Trophoblast cell (in vitro differentiated cells and primary cell): ENCODE results near the gene SPACA1.

Experiments
- DNase-seq, 2 donors: peaks; one replicate each; pipeline ENCODE4 v3.0.0-alpha.2; 2016
- H2AFZ ChIP-seq: 2 replicates; pipeline ENCODE4 v1.6.1; 2013; ENCODE audit warnings: low read length, moderate library complexity, mild to moderate bottlenecking; ENCODE audit not compliant: insufficient read depth, poor library complexity
- H2AK5ac ChIP-seq: 2 replicates; pipeline ENCODE4 v1.6.1; 2013; ENCODE audit warnings: mild to moderate bottlenecking, low read length
- H2BK120ac ChIP-seq: 2 replicates; pipeline ENCODE4 v1.6.1; 2013; ENCODE audit warnings: low read length, mild to moderate bottlenecking, moderate library complexity; ENCODE audit not compliant: insufficient read depth, poor library complexity
- H2BK12ac ChIP-seq: 2 replicates; pipeline ENCODE4 v1.6.1; 2013; ENCODE audit warnings: mild to moderate bottlenecking, low read length, moderate library complexity
- H2BK5ac ChIP-seq: 2 replicates; pipeline ENCODE4 v1.6.1; 2013; ENCODE audit warnings: low read length, low read depth, moderate library complexity, mild to moderate bottlenecking; ENCODE audit not compliant: poor library complexity
- H3K14ac ChIP-seq: 2 replicates; pipeline ENCODE4 v1.6.1; 2013; ENCODE audit warnings: mild to moderate bottlenecking, low read length
- H3K18ac ChIP-seq: 2 replicates; pipeline ENCODE4 v1.6.1; 2013; ENCODE audit warnings: mild to moderate bottlenecking, low read length
- H3K23ac ChIP-seq: 2 replicates; pipeline ENCODE4 v1.6.1; 2013; ENCODE audit warnings: low read length
- H3K27ac ChIP-seq: 2 replicates; pipeline ENCODE4 v1.5.1; 2013; ENCODE audit warnings: low read depth, mild to moderate bottlenecking, inconsistent platforms, low read length, moderate library complexity
- H3K27me3 ChIP-seq: 2 replicates; pipeline ENCODE4 v1.6.1; 2013; ENCODE audit warnings: inconsistent platforms, mild to moderate bottlenecking, low read length, moderate library complexity; ENCODE audit not compliant: insufficient read depth
- H3K36me3 ChIP-seq, 2 experiments: 1 replicate in 1 of 2; 2 replicates in 1 of 2; pipeline ENCODE4 v1.6.1; 2013; ENCODE audit warnings: low read length in 2 of 2, mild to moderate bottlenecking in 2 of 2, moderate library complexity in 1 of 2; ENCODE audit not compliant: insufficient read depth in 2 of 2, control insufficient read depth in 1 of 2
- H3K4ac ChIP-seq: 2 replicates; pipeline ENCODE4 v1.6.1; 2013; ENCODE audit warnings: low read depth, mild to moderate bottlenecking, low read length, moderate library complexity
- H3K4me1 ChIP-seq, 2 experiments: 1 replicate in 1 of 2; 2 replicates in 1 of 2; pipeline ENCODE4 v1.6.1; 2013; ENCODE audit warnings: low read length in 2 of 2, mild to moderate bottlenecking in 2 of 2, moderate library complexity in 1 of 2; ENCODE audit not compliant: insufficient read depth in 2 of 2, control insufficient read depth in 1 of 2
- H3K4me2 ChIP-seq: 2 replicates; pipeline ENCODE4 v1.6.1; 2013; ENCODE audit warnings: inconsistent platforms, mild to moderate bottlenecking, low read length, moderate library complexity
- H3K4me3 ChIP-seq: 2 replicates; pipeline ENCODE4 v1.5.1; 2013; ENCODE audit warnings: mild to moderate bottlenecking, low read depth, low read length, inconsistent platforms
- H3K79me1 ChIP-seq: one replicate; pipeline ENCODE4 v1.6.1; 2013; ENCODE audit warnings: low read length
- H3K79me2 ChIP-seq: 2 replicates; pipeline ENCODE4 v1.6.1; 2013; ENCODE audit warnings: low read length, mild to moderate bottlenecking; ENCODE audit not compliant: control insufficient read depth, insufficient read depth, poor library complexity
- H3K9ac ChIP-seq: 2 replicates; pipeline ENCODE4 v1.6.1; 2013; ENCODE audit warnings: mild to moderate bottlenecking, low read length
- H3K9me3 ChIP-seq: 2 replicates; pipeline ENCODE4 v1.6.1; 2013; ENCODE audit warnings: low read depth, mild to moderate bottlenecking, control low read depth, inconsistent platforms, low read length; ENCODE audit not compliant: insufficient read depth
- H4K12ac ChIP-seq: 2 replicates; pipeline ENCODE4 v1.6.1; 2013; ENCODE audit warnings: low read depth, mild to moderate bottlenecking, low read length, moderate library complexity
- H4K8ac ChIP-seq: 2 replicates; pipeline ENCODE4 v1.6.1; 2013; ENCODE audit warnings: low read depth, mild to moderate bottlenecking, low read length, moderate library complexity
- H4K91ac ChIP-seq: one replicate; pipeline ENCODE4 v1.6.1; 2013; ENCODE audit warnings: low read depth, mild to moderate bottlenecking, low read length, moderate library complexity
- WGBS: extraction: QIAGEN DNeasy Blood & Tissue Kit; methylation state at CpG from one replicate; pipeline ENCODE4 v1.1.7; 2013; ENCODE audit warnings: missing lambda C conversion rate; ENCODE audit not compliant: insufficient read length, insufficient coverage; ENCODE audit errors: extremely low coverage; 5-methylcytosine and 5-hydroxymethylcytosine counted together

The SPACA1 gene

DNA sequence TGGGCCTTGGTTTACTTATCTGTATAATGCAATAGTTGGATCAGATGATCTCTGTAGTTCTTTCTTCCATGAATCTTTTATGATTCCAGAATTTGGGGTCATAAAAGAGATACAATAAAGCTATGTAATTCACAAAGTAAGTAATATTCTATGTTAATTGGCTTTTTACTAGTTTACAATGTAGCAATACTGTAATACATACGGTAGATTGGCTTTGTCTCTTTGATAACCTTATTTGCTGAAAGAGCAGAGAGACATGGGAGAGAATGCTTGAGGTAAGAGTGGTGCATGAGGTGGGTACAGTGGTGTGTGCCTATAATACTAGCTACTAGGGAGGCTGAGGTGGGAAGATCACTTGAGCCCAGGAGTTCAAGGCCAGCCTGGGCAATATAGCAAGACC is 14.7 kb downstream of the SPACA1 start:
- no peak overlapping the region for H3K27ac ChIP-seq
- H3K4ac ChIP-seq, result no peak overlapping the region
- no peak overlapping the region for H4K91ac ChIP-seq
- H2BK120ac ChIP-seq, result no peak overlapping the region
- no CpG with 5 or more reads among the region's 1 CpG for WGBS
- no peak overlapping the region for H3K14ac ChIP-seq
- H3K4me2 ChIP-seq, result no peak overlapping the region
- no peaks in the 10 kb centered on the region for H3K4me1 ChIP-seq
- H3K9me3 ChIP-seq, result no peaks in the 10 kb centered on the region
- H4K12ac ChIP-seq, result no peak overlapping the region
- no peak for DNase-seq
- no peak overlapping the region for H2AFZ ChIP-seq
- no peak overlapping the region for H3K23ac ChIP-seq
- H2AK5ac ChIP-seq, result no peak overlapping the region
- no peaks in the 10 kb centered on the region for H3K79me2 ChIP-seq
- H3K18ac ChIP-seq, result no peak overlapping the region
- no peaks in the 10 kb centered on the region for H3K79me1 ChIP-seq
- H2BK5ac ChIP-seq, result no peak overlapping the region
- no peaks in the 10 kb centered on the region for H3K27me3 ChIP-seq
- no peak overlapping the region for H4K8ac ChIP-seq
- H3K4me3 ChIP-seq, result no peak overlapping the region
- H2BK12ac ChIP-seq, result no peak overlapping the region
- H3K36me3 ChIP-seq, result no peaks in the 10 kb centered on the region
- H3K9ac ChIP-seq, result no peak overlapping the region

DNA sequence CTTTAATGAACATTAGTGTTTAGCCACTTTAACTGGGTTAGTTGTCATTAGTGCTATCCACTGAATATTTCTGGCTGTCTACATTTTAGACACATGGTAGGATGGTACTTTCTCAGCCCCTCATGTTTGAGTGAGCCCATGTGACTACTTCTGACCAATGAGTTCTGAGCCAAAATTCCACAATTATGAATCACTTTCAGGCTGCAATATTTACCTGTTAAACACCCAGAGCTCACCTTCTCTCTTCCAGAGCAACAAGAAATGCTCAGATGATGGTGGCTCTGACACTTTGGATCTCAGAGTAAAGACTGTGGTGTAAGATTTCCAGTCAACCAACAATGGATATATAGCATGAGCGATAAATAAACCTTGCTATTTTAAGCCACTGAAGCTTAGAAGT is 24.8 kb downstream of the SPACA1 start:
- H2BK12ac ChIP-seq, result no peak overlapping the region
- no CpG with 5 or more reads among the region's 1 CpG for WGBS
- H2AK5ac ChIP-seq, result no peak overlapping the region
- H3K4me1 ChIP-seq, result no peaks in the 10 kb centered on the region
- no peaks in the 10 kb centered on the region for H3K79me1 ChIP-seq
- H2AFZ ChIP-seq, result no peak overlapping the region
- no peak overlapping the region for H3K9ac ChIP-seq
- no peak overlapping the region for H3K23ac ChIP-seq
- H3K4me2 ChIP-seq, result no peak overlapping the region
- no peak overlapping the region for H3K4me3 ChIP-seq
- no peak overlapping the region for H4K8ac ChIP-seq
- no peak overlapping the region for H3K14ac ChIP-seq
- peaks cover 6% of the 10 kb centered on the region for H3K9me3 ChIP-seq
- no peak overlapping the region for H2BK120ac ChIP-seq
- no peaks in the 10 kb centered on the region for H3K27me3 ChIP-seq
- DNase-seq, result no peak
- H3K18ac ChIP-seq, result no peak overlapping the region
- H3K27ac ChIP-seq, result no peak overlapping the region
- H2BK5ac ChIP-seq, result no peak overlapping the region
- H3K79me2 ChIP-seq, result no peaks in the 10 kb centered on the region
- no peaks in the 10 kb centered on the region for H3K36me3 ChIP-seq
- H4K91ac ChIP-seq, result no peak overlapping the region
- H3K4ac ChIP-seq, result no peak overlapping the region
- H4K12ac ChIP-seq, result no peak overlapping the region

DNA sequence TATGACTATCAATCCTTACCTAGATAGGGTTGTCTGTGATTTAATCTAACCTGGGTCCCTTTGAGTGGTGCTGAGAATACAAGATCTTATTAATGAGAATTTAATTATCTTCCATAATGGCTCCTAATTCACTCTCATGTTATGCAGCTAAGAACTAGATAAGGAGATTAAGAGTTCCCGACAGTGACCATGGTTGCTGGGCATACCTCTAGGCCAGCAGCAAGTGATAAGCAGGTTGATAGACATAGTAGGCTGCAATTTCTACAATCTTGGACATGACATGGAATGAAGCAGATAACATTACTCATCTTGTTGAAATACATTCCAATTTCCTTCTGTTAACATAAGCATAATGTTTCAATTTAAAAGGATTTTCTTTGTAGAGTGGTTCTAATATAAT is 27.1 kb downstream of the SPACA1 start:
- Histone ChIP-seq H2BK12ac (no peak overlapping the region), H3K27ac (no peak overlapping the region), H4K12ac (no peak overlapping the region), H4K8ac (no peak overlapping the region), H2AK5ac (no peak overlapping the region), H3K79me2 (no peaks in the 10 kb centered on the region), H3K36me3 (no peaks in the 10 kb centered on the region), H3K4me3 (no peak overlapping the region), H3K9me3 (no peaks in the 10 kb centered on the region), H2AFZ (no peak overlapping the region), H3K23ac (no peak overlapping the region), H3K4me2 (no peak overlapping the region), H2BK120ac (no peak overlapping the region), H3K79me1 (no peaks in the 10 kb centered on the region), H3K27me3 (no peaks in the 10 kb centered on the region), H3K4me1 (no peaks in the 10 kb centered on the region), H2BK5ac (no peak overlapping the region), H3K4ac (no peak overlapping the region), H4K91ac (no peak overlapping the region), H3K9ac (no peak overlapping the region), H3K14ac (no peak overlapping the region), H3K18ac (no peak overlapping the region)
- DNase-seq, result peak; percentile 57 to 81
- WGBS, result no CpG with 5 or more reads among the region's 1 CpG

DNA sequence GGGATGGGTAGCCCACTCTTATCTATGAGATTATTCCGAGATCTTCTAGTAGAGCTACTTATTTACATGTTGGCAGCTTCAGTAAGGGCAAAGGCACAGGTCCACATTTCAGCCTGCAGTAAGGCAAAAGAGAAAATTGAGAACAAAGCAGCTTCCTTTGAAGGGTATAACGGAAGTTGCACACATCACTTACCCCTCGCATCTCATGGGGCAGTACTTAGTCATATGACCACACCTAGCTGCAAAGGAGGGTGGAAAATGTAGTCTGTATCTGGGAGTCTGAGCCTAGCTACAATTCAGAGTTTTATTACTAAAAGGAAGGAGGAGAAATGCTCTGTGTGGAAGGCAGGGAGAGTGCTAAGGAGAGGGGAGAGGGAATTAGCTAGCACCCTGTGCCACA is 29.7 kb downstream of the SPACA1 start:
- Histone ChIP-seq H3K36me3 (no peaks in the 10 kb centered on the region), H2AFZ (no peak overlapping the region), H3K14ac (no peak overlapping the region), H3K18ac (no peak overlapping the region), H3K23ac (no peak overlapping the region), H4K91ac (no peak overlapping the region), H4K12ac (no peak overlapping the region), H4K8ac (no peak overlapping the region), H3K79me1 (no peaks in the 10 kb centered on the region), H3K27ac (no peak overlapping the region), H2BK5ac (no peak overlapping the region), H2AK5ac (no peak overlapping the region), H3K27me3 (no peaks in the 10 kb centered on the region), H3K4me2 (no peak overlapping the region), H2BK120ac (no peak overlapping the region), H2BK12ac (no peak overlapping the region), H3K9me3 (no peaks in the 10 kb centered on the region), H3K4ac (no peak overlapping the region), H3K4me1 (no peaks in the 10 kb centered on the region), H3K9ac (no peak overlapping the region), H3K4me3 (no peak overlapping the region), H3K79me2 (no peaks in the 10 kb centered on the region)
- WGBS, result no CpG with 5 or more reads among the region's 3 CpGs
- DNase-seq, result no peak
